Prostate gland (tissue), 2 donors: ENCODE measurements around the gene MCRIP2.

ENCODE experiments used
- POLR2A ChIP-seq: fragments of 450-650 bp; IDR thresholded peaks from one replicate; pipeline ENCODE4 v1.6.1; 2016; ENCODE audit warnings: antibody characterized with exemption, mild to moderate bottlenecking
- POLR2AphosphoS5 ChIP-seq: sonication (generic); formaldehyde crosslinking; IDR thresholded peaks from one replicate; pipeline ENCODE4 v1.6.1; 2017; ENCODE audit warnings: antibody characterized with exemption
- TF ChIP-seq, protein P1 (sequence below), 4 experiments: fragments of 200-600 bp in 2 of 4; fragments of 450-650 bp in 2 of 4; sonication (generic) in 2 of 4; IDR thresholded peaks; 1 replicate in 3 of 4; 2 replicates in 1 of 4; pipeline ENCODE4 v1.5.1; 2016 to 2019; ENCODE audit warnings: antibody characterized with exemption in 4 of 4, mild to moderate bottlenecking in 2 of 4, moderate library complexity in 2 of 4

DNA sequence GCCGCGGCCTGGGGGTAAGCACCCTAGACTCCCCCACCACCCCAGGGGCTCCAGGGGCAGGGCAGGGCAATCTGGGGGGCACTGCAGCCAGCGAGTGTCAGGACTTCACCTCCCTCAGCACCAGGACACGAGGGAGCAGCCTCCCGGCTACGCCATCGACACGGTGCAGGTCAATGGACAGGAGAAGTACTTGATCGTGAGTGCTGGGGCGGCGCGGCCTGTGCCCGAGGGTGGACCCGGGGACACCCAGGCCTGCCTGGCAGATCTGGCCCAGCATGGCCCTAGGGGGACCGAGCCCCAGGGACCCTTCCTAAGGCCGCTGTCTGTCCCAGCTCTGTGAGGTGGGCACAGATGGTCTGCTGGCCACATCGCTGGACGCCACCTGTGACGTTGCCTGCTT lies 30.7 kb downstream of the MCRIP2 start:
- TF ChIP-seq, protein P1, sequence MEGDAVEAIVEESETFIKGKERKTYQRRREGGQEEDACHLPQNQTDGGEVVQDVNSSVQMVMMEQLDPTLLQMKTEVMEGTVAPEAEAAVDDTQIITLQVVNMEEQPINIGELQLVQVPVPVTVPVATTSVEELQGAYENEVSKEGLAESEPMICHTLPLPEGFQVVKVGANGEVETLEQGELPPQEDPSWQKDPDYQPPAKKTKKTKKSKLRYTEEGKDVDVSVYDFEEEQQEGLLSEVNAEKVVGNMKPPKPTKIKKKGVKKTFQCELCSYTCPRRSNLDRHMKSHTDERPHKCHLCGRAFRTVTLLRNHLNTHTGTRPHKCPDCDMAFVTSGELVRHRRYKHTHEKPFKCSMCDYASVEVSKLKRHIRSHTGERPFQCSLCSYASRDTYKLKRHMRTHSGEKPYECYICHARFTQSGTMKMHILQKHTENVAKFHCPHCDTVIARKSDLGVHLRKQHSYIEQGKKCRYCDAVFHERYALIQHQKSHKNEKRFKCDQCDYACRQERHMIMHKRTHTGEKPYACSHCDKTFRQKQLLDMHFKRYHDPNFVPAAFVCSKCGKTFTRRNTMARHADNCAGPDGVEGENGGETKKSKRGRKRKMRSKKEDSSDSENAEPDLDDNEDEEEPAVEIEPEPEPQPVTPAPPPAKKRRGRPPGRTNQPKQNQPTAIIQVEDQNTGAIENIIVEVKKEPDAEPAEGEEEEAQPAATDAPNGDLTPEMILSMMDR (IDR thresholded peaks at IDR 0.05), result no peak
- TF ChIP-seq POLR2A (no peak), POLR2AphosphoS5 (no peak)
